Type B pancreatic cell (in vitro differentiated cells): ENCODE results near the gene GKAP1. TPM values are rescaled to one million over a fixed set of nuclear protein-coding genes. Genes with fewer than 3 reads are reported as not detected.

Experiments
- DNase-seq: peaks from one replicate; pipeline ENCODE4 v3.0.0; 2021; ENCODE audit warnings: mixed read lengths; ENCODE audit not compliant: unreplicated experiment; ENCODE audit errors: extremely low spot score
- H3K27ac Mint-ChIP-seq: 2 replicates; pipeline ENCODE4 v1.8.0; 2021; ENCODE audit warnings: mild to moderate bottlenecking, mixed read lengths
- H3K27me3 Mint-ChIP-seq: 2 replicates; pipeline ENCODE4 v1.8.0; 2021; ENCODE audit warnings: mixed read lengths
- H3K36me3 Mint-ChIP-seq: 2 replicates; pipeline ENCODE4 v1.8.0; 2021; ENCODE audit warnings: mixed read lengths
- H3K4me1 Mint-ChIP-seq: one replicate; pipeline ENCODE4 v1.8.0; 2021; ENCODE audit warnings: mixed read lengths; ENCODE audit not compliant: unreplicated experiment
- H3K4me3 Mint-ChIP-seq: 2 replicates; pipeline ENCODE4 v1.8.0; 2021; ENCODE audit warnings: mild to moderate bottlenecking, mixed read lengths
- H3K9me3 Mint-ChIP-seq: 2 replicates; pipeline ENCODE4 v1.8.0; 2021; ENCODE audit warnings: mixed read lengths
- total RNA-seq: library from RNA; stranded (reverse); gene quantifications from 2 replicates; pipeline ENCODE4 v1.2.1, GENCODE V29; 2021; ENCODE audit warnings: low replicate concordance
- TF ChIP-seq, protein P1 (sequence below): fragments of 200-600 bp; sonication (generic); conservative IDR thresholded peaks from 2 replicates; pipeline ENCODE4 v1.5.0; 2021; ENCODE audit warnings: antibody characterized with exemption, mild to moderate bottlenecking

GKAP1 gene
- total RNA-seq, 1 donor from 2014 or later, result 8.4 TPM

DNA sequence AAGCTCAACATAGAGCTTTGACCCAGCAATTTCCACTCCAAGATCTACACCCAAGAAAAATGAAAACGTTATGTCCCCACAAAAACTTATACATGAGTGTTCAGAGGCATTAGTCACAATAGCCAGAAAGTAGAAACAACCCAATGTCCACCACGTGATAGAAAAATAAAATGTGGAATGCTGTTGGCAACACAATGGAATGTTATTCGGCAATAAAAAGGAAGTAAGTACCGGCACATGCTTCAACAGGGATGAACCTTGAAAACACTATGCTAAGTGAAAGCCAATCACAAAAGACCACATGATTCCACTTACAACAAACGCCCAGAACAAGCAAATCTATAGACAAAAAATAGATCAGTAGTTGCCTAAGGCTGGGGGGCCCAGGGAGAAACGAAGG, 115.8 kb downstream of the GKAP1 start:
- TF ChIP-seq, protein P1, sequence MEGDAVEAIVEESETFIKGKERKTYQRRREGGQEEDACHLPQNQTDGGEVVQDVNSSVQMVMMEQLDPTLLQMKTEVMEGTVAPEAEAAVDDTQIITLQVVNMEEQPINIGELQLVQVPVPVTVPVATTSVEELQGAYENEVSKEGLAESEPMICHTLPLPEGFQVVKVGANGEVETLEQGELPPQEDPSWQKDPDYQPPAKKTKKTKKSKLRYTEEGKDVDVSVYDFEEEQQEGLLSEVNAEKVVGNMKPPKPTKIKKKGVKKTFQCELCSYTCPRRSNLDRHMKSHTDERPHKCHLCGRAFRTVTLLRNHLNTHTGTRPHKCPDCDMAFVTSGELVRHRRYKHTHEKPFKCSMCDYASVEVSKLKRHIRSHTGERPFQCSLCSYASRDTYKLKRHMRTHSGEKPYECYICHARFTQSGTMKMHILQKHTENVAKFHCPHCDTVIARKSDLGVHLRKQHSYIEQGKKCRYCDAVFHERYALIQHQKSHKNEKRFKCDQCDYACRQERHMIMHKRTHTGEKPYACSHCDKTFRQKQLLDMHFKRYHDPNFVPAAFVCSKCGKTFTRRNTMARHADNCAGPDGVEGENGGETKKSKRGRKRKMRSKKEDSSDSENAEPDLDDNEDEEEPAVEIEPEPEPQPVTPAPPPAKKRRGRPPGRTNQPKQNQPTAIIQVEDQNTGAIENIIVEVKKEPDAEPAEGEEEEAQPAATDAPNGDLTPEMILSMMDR, result no peak
- Mint-ChIP-seq H3K4me1 (peaks cover 38% of the 10 kb centered on the region), H3K27ac (peak overlapping the region; percentile 37)

DNA sequence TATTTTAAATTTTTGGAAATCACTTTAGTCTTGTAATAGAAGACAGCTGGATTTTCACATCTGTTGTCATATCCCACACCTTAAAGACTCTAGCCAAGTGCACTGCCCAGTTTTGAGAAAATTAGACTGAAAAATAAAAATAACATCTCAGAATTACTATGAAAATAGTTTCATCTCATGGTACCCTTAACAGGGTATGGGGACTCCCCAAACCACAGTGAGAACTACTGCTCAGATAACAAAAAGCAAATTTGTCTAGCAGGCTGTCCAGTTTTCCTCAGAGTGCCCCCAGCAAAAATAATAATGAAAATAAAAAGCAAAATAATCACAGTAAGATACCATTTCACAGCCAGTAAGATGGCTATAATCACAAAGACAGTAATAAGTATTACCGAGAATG, 116.3 kb downstream of the GKAP1 start:
- Mint-ChIP-seq H3K36me3 (peaks cover 14% of the 10 kb centered on the region), H3K27ac (no peak overlapping the region), H3K4me3 (no peak overlapping the region), H3K9me3 (no peaks in the 10 kb centered on the region), H3K27me3 (no peaks in the 10 kb centered on the region), H3K4me1 (peaks cover 33% of the 10 kb centered on the region)
- TF ChIP-seq, protein P1, result no peak
- no peak for DNase-seq

More for the DNA sequence above, 115.8 kb downstream of the GKAP1 start:
- Mint-ChIP-seq H3K36me3 (peaks cover 18% of the 10 kb centered on the region), H3K27me3 (no peaks in the 10 kb centered on the region), H3K9me3 (no peaks in the 10 kb centered on the region), H3K4me3 (peak overlapping the region; percentile 23)
- DNase-seq, result no peak

DNA sequence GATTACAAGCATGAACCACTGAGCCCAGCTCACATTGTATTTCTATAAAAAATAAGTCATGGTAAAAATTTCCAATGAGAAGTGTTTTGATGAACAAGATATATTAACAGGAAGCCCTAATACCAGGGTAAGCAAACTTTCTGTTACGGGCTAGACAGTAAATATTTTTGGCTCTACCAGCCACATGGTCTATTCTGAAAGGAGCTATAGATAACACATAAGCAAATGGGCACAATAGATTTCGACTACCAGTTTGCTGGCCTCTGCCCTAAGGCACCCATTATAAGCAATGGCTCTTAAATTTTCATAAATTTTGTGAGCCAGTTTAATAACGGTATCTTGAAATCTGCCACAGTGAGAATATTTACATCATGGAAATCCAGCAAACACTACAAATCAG, 118.0 kb downstream of the GKAP1 start:
- H3K27ac Mint-ChIP-seq, result no peak overlapping the region
- no peaks in the 10 kb centered on the region for H3K27me3 Mint-ChIP-seq
- TF ChIP-seq, protein P1, result no peak
- peaks cover 5% of the 10 kb centered on the region for H3K36me3 Mint-ChIP-seq
- H3K9me3 Mint-ChIP-seq, result no peaks in the 10 kb centered on the region
- no peak for DNase-seq
- H3K4me3 Mint-ChIP-seq, result no peak overlapping the region
- H3K4me1 Mint-ChIP-seq, result peaks cover 26% of the 10 kb centered on the region

DNA sequence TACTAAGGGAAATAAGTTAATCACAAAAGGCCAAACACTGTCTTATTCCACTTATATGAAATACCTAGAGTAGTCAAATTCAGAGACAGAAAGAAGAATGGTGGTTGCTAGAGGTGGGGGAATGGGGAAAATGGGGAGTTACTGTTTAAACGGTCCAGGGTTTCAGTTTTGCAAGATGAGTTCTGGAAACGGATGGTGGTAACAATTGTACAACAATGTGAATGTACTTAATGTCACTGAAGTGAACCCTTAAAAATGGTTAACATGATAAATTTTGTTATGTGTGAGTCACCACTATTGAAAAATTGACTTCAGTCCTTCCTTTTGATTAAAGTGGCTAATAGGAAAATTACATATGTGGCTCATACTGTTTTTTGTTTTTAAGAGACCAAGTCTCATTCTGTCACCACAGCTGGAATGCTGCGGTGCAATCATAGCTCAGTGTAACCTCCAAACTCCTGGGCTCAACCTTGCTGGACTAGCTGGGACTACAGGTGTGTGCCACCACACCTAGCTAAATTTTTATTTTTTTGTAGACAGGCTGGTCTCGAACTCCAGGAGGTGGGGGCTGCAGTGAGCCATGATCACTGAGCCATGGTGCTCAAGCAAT, 118.5 kb downstream of the GKAP1 start:
- no peak for DNase-seq
- H3K4me3 Mint-ChIP-seq, result no peak overlapping the region
- no peak overlapping the region for H3K27ac Mint-ChIP-seq
- H3K27me3 Mint-ChIP-seq, result no peaks in the 10 kb centered on the region
- H3K9me3 Mint-ChIP-seq, result no peaks in the 10 kb centered on the region
- H3K36me3 Mint-ChIP-seq, result peaks cover 5% of the 10 kb centered on the region
- TF ChIP-seq, protein P1, result no peak
- H3K4me1 Mint-ChIP-seq, result peaks cover 26% of the 10 kb centered on the region

DNA sequence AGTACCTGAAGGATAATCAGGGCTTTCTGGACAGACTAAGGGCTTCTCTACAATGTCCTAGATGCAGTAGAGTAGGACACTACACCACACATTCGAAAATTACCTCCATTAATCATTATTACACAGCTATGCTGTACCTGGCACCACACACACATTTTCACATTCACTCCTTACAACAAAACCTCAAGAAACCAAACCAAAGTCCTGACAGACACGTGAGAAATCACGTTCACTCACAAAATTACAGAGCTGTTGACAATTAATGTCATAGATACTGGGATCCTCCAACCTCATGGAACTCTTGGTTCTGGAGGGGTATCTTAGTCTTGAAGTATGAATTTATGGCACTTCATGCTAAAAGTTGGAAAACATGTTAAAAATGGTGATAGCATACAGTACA, 126.1 kb downstream of the GKAP1 start:
- TF ChIP-seq, protein P1, result no peak
- no peaks in the 10 kb centered on the region for H3K9me3 Mint-ChIP-seq
- no peaks in the 10 kb centered on the region for H3K27me3 Mint-ChIP-seq
- H3K27ac Mint-ChIP-seq, result no peak overlapping the region
- peaks cover 4% of the 10 kb centered on the region for H3K4me1 Mint-ChIP-seq
- no peaks in the 10 kb centered on the region for H3K36me3 Mint-ChIP-seq
- no peak for DNase-seq
- H3K4me3 Mint-ChIP-seq, result no peak overlapping the region

Other genes starting within 250 kb of the GKAP1 start
- gene IDNK, start 194.6 kb downstream of the GKAP1 start, total RNA-seq, result 4.4 TPM in 2 replicates
- 93.0 and 94.5 TPM in 2 replicates for gene UBQLN1, start 109.8 kb downstream of the GKAP1 start, total RNA-seq
- gene KIF27, start 103.7 kb upstream of the GKAP1 start, total RNA-seq, result 9.3 and 13.3 TPM in 2 replicates
- 524 and 673 TPM in 2 replicates for gene HNRNPK, start 162.4 kb upstream of the GKAP1 start, total RNA-seq
- gene RMI1, start 163.0 kb upstream of the GKAP1 start, total RNA-seq, result 13.0 and 20.3 TPM in 2 replicates